ENCODE data around the gene CGB5.
"Not testable (repeated sequence)": the region's sequence is repeated elsewhere in the genome, so short reads cannot be mapped to it uniquely, and the experiment has no call there.

CGB5 gene

DNA sequence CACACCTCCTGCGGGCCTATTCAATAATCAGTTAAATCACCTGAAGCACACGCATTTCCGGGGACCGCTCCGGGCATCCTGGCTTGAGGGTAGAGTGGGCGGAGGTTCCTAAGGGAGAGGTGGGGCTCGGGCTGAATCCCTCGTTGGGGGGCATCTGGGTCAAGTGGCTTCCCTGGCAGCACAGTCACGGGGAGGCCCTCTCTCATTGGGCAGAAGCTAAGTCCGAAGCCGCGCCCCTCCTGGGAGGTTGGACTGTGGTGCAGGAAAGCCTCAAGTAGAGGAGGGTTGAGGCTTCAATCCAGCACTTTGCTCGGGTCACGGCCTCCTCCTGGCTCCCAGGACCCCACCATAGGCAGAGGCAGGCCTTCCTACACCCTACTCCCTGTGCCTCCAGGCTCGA lies at the start of gene CGB5:
Gene CGB5 (plus strand): TSS at position 301 of the 400 bp plus-strand sequence. CDS start 362 bp downstream, outside the sequence.
- not testable (repeated sequence) for DNase-seq (ENCODE audit: extremely low read depth, low read depth)

GRCh38 chr19:48994035-48994386 lies 49.6 kb upstream of the CGB5 start:
- no peak for DNase-seq (ENCODE audit: extremely low read depth, low read depth)
- TF ChIP-seq CTCF (IDR thresholded peaks at IDR 0.05; ENCODE audit: low read depth, low read length): no peak

DNA sequence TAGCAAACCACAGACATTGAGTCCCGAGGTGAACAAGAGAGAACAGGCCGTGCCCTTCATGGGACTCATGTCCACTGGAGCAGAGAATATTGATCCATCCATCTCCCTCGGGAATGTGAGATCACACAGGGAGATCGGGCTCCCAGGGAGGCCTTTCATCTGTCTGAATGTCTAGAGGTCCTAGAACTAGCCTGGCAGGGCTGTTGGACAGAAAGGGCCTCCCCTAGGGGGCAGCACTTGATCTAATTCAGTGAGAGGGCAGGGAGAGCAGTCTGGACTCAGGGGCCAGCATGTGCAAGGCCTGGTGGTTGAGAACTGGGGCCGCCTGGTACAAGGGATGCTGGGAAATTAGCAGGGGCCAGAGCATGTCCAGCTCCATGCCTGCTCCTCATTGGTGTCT lies 45.7 kb upstream of the CGB5 start:
- DNase-seq (ENCODE audit: extremely low read depth, low read depth): no peak
- TF ChIP-seq CTCF (IDR thresholded peaks at IDR 0.05; ENCODE audit: low read depth, low read length): peak; percentile 35

DNA sequence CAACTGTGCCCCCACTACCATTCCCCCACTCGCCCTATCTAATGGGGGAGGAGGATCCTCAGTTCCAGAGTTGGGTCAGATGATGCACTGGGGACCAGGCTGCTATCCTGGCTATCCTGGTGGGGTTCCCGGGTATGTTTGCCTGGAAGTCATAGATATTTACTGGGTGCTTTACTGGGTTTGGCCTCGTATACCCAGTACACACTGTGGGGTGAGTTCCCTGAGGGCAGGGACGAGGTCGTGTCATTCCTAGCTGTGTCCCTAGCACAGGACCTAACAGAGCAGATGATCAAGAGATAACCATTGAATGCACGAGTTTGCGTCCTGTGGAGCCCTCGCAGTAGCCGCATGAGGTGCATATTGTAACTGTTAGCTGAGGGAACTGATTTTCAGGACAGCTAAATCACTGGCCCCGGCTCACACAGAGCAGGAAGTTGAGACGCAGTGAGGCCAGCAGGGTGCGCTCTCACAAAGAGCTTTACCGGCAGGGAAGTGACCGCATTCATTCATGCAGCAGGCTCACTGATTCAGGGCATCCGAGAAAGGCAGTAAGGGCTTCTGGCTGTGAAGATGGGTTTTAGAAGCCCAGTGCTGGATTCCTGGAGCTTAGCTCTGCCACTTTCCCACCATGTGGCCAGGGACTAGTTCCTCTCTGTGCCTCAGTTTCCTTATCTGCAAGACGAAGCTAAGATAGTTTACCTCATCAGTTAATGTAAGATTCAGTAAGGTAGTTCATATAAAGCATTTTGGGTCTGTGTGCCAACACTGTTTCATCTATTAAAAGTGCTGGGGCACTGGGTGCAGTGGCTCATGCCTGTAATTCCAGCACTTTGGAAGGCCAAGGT lies 43.9 kb upstream of the CGB5 start:
- no peak for DNase-seq (ENCODE audit: extremely low read depth, low read depth)
- TF ChIP-seq CTCF (IDR thresholded peaks at IDR 0.05; ENCODE audit: low read depth, low read length): peak; percentile 82

DNA sequence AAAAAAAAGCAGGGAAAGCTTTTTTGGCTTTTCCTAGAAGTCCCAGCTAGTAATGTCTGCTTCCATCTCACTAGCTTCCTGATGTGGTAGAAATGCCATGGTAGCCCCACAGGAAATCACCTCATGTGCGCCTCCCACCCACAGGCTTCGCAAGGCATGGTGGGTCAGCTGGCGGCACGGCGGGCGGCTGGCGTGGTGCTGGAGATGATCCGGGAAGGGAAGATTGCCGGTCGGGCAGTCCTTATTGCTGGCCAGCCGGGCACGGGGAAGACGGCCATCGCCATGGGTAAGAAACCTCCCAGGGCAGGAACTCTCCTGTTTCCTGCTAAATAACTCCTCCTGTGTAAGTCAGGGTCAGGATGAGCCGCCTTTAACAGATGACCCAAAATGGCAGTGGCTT lies 39.5 kb upstream of the CGB5 start:
- no peak for TF ChIP-seq CTCF (IDR thresholded peaks at IDR 0.05; ENCODE audit: low read depth, low read length)
- DNase-seq (ENCODE audit: extremely low read depth, low read depth): no peak

- TF ChIP-seq CTCF (IDR thresholded peaks at IDR 0.05; ENCODE audit: low read depth, low read length): no peak
- DNase-seq (ENCODE audit: extremely low read depth, low read depth): no peak
These were observed 38.6 kb upstream of the CGB5 start for GRCh38 chr19:49004964-49005614.

- TF ChIP-seq CTCF (IDR thresholded peaks at IDR 0.05; ENCODE audit: low read depth, low read length): no peak
- no peak for DNase-seq (ENCODE audit: extremely low read depth, low read depth)
These were observed 36.7 kb upstream of the CGB5 start for GRCh38 chr19:49006905-49007304.
